ENCODE measurements around the gene BAZ2A.
"Not testable (repeated sequence)": the region's sequence is repeated elsewhere in the genome, so short reads cannot be mapped to it uniquely, and the experiment has no call there.

BAZ2A gene

DNA sequence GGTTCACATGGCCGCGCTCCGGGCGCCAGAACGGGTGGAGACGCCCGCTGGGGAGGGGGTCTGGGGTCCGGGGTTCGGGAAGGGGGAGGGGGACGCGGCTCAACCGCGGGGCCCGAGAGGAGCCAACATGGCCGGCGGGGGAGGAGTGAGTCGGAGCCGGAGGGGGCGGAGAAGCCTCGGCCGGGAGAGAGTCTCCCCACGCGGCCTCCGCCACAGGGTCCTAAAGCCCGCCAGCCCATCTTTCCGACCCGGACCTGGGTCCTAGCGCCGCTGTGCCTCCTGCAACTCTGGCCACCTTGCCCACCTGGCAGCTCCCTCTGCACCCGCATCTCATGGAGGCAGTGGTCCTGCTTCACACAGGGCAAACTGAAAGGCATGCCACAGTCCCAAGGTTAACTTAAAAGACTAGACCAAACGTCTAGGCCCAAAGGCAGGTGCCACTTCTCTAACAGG lies at the start of gene BAZ2A:
Gene BAZ2A (minus strand): TSS at position 147 of the 453 bp plus-strand sequence. CDS start 12,796 bp downstream, outside the sequence.
- peak; percentile 61 to 80 for DNase-seq (ENCODE audit: low read depth in 1 of 2, low spot score in 1 of 2)

DNA sequence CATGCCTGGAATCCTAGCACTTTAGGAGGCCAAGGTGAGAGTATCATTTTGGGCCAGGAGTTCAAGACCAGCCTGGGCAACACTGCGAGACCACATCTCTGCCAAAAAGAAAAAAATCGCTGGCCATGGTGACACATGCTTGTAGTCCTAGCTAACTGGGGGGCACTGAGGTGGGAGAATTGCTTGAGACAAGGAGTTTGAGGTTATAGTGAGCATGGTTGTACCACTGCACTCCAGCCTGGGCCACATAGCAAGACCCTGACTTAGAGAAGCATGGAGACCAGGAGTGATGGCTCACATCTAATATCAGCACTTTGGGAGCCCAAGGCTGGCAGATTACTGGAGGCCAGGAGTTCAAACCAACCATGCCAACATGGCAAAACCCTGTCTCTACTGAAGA lies 48.7 kb upstream of the BAZ2A start:
- DNase-seq (ENCODE audit: low read depth in 1 of 2, low spot score in 1 of 2): no peak

DNA sequence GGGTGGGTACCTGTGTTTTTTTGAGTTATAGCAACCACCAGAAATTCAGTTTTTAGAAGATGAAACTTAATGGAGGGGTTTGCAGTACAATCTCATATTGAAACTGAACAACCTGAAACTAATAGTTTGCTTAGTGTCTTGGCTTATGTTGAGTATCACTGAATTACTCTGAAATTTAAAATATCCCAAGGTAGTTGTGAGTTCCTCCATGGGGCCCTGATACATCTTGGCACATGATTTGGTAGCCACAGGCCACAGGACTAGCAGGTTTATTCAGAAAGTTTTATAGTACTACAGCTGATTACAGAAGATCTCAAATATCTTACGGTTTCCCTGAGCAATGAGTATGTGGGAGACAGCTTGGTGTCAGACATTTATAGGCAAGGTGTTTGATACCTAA lies 47.6 kb upstream of the BAZ2A start:
- no peak for DNase-seq (ENCODE audit: low read depth in 1 of 2, low spot score in 1 of 2)

DNA sequence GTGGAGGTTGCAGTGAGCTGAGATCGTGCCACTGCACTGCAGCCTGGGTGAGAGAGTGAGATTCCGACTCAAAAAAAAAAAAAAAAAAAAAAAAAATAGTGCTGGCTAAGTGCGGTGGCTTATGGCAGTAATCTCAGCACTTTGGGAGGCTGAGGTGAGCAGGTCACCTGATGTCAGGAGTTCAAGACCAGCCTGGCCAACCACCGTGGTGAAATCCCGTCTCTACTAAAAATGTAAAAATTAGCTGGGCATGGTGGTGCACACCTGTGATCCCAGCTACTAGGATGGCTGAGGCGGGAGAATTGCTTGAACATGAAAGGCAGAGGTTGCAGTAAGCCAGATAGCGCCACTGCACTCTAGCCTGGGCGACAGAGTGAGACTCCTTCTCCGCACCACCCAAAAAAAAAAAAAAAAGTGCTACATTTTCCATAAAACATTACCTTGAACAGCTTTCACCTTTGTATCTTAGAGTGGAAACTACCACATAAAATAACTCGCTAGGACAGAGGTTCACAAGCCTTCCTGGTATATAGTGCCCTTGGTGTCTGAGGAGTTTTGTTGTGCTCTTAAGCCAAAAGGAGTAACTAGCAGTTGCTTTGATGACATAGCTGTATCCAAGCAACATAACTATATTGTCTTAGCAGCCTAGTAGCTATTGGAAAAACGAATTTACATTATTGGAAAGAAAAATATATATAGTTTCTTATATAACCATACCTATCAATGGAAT lies 46.9 kb upstream of the BAZ2A start:
- DNase-seq (ENCODE audit: low read depth in 1 of 2, low spot score in 1 of 2): no peak

- DNase-seq (ENCODE audit: low read depth in 1 of 2, low spot score in 1 of 2): no peak
Measured at GRCh38 chr12:56671608-56672007, 41.5 kb upstream of the BAZ2A start.

- no peak for DNase-seq (ENCODE audit: low read depth in 1 of 2, low spot score in 1 of 2)
Measured at GRCh38 chr12:56670836-56671235, 40.7 kb upstream of the BAZ2A start.

DNA sequence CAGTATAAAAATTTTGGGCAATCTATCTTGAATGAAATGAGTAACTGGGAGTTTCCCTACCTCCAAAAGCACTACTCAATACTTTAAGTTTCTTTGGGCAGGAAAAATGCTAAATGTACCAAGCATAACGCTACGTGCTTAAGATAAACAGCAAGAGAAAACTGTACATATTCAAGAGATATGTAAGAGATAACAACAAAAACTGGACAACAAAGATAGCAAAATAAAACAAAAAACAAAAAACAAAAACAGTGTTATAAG lies 38.0 kb upstream of the BAZ2A start:
- DNase-seq (ENCODE audit: low read depth in 1 of 2, low spot score in 1 of 2): no peak

DNA sequence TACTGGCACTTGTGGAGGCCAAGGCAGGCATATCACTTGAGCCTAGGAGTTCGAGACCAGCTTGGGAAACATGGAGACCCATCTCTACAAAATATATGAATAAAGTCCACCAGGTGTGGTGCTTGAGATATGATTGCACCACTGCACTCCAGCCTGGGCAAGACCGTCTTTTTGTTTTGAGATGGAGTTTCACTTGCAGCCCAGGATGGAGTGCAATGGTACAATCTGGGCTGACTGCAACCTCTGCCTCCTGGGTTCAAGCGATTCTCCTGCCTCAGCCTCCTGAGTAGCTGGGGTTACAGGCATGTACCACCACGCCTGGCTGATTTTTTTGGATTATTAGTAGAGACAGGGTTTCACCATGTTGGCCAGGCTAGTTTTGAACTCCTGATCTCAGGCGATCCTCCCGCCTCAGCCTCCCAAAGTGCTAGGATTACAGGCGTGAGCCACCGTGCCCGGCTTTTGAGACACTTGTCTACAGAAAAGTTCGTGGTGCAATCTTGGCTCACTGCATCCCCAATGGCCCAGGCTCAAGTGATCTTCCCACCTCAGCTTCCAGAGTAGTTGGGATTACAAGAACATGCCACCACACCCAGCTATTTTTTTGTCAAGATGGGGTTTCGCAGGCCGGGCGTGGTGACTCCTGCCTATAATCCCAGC lies 32.0 kb upstream of the BAZ2A start:
- DNase-seq (ENCODE audit: low read depth in 1 of 2, low spot score in 1 of 2): no peak

GRCh38 chr12:56661560-56661959 lies 31.4 kb upstream of the BAZ2A start:
- DNase-seq (ENCODE audit: low read depth in 1 of 2, low spot score in 1 of 2): no peak

DNA sequence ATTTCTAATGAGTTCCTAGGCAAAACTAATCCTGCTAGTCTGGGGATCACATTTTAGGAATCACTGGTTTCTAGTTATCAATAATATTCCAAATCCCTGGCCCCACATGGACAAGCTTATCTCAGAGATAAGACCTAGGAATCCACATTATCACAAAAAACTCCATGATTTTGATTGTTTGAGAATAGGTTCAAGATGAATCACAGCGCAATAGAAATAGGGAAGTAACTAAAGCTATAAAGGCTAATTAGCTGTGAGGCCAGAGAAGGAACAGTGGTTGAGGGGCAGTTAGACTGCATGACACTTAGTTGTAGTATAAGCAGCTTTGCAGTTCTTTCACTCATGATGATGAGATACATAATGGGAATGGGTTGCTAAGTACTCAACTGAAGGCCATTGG lies 28.8 kb upstream of the BAZ2A start:
- no peak for DNase-seq (ENCODE audit: low read depth in 1 of 2, low spot score in 1 of 2)

DNA sequence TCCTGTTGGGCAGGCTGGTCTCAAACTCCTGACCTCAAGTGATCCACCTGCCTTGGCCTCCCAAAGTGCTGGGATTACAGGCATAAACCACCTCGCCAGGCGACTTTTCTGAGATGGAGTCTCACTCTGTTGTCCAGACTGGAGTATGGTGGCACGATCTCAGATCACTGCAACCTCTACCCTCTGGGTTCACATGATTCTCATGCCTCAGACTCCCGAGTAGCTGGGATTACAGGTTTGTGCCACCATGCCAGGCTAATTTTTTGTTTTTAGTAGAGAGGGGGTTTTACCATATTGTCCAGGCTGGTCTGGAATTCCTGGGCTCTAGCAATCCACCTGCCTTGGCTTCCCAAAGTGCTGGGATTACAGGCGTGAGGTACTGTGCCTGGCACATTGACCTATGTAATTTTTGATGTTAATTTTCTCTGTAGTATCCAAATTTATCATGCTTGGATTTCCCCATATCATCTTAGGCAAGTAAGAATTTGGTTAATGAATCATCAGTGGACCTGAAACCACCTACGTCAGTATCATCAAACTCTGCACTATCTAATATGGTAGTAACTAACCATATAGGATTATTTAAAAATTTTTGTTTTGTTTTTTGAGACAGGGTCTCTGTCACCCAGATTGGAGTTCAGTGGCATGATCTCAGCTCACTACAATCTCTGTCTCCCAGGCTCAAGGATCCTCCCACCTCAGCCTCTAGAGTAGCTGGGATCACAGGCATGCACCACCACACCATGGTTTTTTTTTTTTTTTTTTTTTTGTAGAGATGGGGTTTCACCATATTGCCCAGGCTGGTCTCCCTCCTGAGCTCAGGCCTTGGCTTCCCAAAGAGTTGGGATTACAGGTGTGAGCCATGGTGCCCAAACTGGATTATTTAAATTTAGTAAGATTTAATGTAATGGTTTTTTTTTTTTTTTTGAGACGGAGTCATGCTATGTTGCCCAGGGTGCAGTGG lies 27.6 kb upstream of the BAZ2A start:
- no peak for DNase-seq (ENCODE audit: low read depth in 1 of 2, low spot score in 1 of 2)

GRCh38 chr12:56653781-56654180 lies 23.7 kb upstream of the BAZ2A start:
- DNase-seq (ENCODE audit: low read depth in 1 of 2, low spot score in 1 of 2): not testable (repeated sequence)

DNA sequence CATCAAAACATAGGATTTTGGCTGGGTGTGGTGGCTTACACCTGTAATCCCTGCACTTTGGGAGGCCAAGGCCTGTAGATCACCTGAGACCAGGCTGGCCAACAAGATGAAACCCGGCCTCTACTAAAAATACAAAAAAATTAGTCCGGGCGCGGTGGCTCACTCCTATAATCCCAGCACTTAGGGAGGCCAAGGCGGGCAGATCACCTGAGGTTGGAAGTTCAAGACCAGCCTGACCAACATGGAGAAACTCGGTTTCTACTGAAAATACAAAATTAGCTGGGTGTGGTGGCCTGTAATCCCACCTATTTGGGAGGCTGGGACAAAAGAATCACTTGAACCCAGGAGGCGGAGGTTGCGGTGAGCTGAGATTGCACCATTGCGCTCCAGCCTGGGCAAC lies 17.9 kb upstream of the BAZ2A start:
- not testable (repeated sequence) for DNase-seq (ENCODE audit: low read depth in 1 of 2, low spot score in 1 of 2)

DNA sequence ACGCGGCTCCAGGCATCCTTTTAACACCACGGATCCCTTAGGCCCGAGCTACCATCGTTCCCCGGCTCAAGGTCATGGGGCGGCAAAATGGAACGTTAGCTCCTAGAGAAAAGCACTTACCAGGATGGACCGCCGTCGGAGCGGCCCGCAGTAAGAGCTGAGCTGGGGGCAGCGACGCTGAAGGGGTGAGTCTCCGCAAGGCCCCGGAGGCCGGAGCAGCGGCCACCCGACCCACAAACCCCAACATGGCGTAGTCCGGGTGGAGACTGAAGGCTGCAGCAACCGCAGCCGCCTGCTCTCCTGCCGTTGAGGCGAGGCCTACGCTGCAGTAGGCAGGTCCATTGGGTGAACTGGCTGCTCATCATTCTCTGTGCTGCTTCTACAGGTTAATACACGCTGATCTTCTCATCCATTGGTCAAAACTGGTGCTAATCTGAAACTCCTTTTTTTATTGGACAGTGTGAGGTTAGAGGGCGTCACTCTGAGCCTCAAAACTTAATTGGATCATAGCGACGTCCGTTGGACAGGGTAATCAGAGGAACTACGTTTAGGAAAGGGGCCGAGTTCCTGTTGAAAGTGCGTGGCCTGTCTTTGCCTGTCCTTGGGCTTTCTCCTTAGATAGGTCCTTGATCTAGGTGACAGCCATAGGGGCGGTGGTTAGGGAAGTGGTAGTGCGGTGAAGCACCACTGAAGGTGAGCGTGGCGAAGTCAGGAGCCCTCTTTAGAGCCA lies 15.8 kb upstream of the BAZ2A start, which contains the start of gene ATP5F1B:
Gene ATP5F1B (minus strand): TSS at position 268 of the 730 bp plus-strand sequence. CDS start 21 bp downstream, at position 247.
- peak; percentile 67 to 92 for DNase-seq (ENCODE audit: low read depth in 1 of 2, low spot score in 1 of 2)

GRCh38 chr12:56645201-56645716 lies 15.1 kb upstream of the BAZ2A start:
- DNase-seq (ENCODE audit: low read depth in 1 of 2, low spot score in 1 of 2): no peak

- DNase-seq (ENCODE audit: low read depth in 1 of 2, low spot score in 1 of 2): no peak
Measured at GRCh38 chr12:56644654-56645053, 14.5 kb upstream of the BAZ2A start.

DNA sequence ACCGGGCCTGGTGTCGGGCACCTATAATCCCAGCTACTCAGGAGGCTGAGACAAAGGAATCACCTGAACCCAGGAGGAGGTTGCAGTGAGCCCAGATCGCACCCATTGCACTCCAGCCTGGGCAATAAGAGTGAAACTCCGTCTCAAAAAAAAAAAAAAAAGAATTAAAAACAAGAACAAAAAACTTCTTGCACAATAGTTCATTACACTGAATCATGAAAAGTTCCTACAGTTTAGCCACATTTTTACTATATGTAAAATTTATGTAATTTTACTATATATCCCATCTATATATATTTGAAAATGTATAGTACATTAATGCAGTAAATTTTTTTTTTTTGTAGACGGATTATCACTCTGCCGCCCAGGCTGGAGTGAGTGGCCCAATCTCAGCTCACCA lies 11.1 kb upstream of the BAZ2A start:
- no peak for DNase-seq (ENCODE audit: low read depth in 1 of 2, low spot score in 1 of 2)

- DNase-seq (ENCODE audit: low read depth in 1 of 2, low spot score in 1 of 2): no peak
Measured at GRCh38 chr12:56637621-56638020, 7.5 kb upstream of the BAZ2A start.

DNA sequence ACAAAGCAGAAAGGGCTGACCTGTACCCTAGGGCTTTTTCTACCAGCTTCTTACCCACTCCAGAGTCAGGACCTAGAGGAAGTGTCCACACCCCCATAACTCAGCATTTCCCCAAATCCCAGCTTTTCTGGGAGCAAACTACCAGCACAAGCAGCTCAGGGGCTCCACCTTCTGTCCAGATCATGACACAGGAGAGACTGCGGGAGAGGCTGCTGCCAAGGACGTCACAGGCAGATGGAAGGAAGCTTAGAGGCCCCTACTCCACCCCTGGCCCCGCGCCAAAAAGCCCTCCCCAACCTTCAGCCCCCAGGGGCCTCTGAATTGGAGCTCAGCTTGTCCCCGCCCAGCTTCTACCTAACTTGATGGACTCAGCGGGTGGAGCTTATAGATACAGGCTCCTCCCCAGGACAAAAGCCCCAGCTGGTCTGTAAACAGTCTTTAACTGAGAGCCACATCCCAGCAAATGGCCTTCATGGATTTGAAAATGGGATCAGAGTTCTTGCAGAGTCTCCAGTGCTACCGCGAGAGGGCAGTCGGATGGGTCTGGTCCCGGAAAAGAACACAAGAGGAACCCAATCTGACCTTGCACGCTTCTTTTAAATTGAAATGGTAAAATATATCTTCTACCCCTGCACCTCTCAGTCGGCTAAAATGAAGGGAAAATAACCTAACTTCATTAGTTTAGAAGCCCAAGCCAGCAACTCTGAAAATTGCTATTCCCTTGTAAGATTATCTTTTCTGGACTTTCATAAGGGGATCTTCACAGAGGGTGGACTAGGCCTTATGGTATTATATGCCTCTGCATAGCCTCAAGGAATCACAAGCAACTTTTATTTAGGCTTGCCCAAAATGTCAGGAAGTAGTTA lies 6.8 kb upstream of the BAZ2A start:
- DNase-seq (ENCODE audit: low read depth in 1 of 2, low spot score in 1 of 2): peak; percentile 61 to 87
